GM19240 (cell line): Measurements from ENCODE around the gene ZNF445.
"Not testable (repeated sequence)": the region's sequence is repeated elsewhere in the genome, so short reads cannot be mapped to it uniquely, and the experiment has no call there.

ENCODE experiments used
- DNase-seq: peaks from one replicate; pipeline ENCODE4 v3.0.0; 2011; ENCODE audit warnings: low spot score; ENCODE audit not compliant: insufficient read length

ZNF445 gene

GRCh38 chr3:44476963-44477311 lies 533 bp downstream of the ZNF445 start:
- no peak for DNase-seq

GRCh38 chr3:44476181-44476611 lies 1.3 kb downstream of the ZNF445 start:
- no peak for DNase-seq

DNA sequence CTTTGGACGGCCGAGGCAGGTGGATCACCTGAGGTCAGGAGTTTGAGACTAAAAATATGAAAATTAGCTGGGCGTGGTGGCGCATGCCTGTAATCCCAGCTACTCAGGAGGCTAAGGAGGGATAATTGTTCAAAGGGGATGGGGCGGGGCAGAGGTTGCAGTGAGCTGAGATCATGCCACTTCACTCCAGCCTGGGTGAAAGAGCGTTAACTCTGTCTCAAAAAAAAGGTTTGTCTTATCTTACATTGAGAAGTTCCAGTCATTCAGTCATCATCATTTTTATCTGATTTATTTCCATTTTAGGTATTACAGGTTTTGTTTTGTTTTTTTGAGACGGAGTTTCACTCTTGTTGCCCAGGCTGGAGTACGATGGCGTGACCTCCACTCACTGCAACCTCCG lies 2.6 kb downstream of the ZNF445 start:
- not testable (repeated sequence) for DNase-seq

GRCh38 chr3:44470430-44470829 lies 7.0 kb downstream of the ZNF445 start:
- DNase-seq, result no peak

- no peak for DNase-seq
Observed at GRCh38 chr3:44469914-44470313, 7.6 kb downstream of the ZNF445 start.

- DNase-seq, result no peak
Observed at GRCh38 chr3:44468572-44469520, 8.6 kb downstream of the ZNF445 start.

DNA sequence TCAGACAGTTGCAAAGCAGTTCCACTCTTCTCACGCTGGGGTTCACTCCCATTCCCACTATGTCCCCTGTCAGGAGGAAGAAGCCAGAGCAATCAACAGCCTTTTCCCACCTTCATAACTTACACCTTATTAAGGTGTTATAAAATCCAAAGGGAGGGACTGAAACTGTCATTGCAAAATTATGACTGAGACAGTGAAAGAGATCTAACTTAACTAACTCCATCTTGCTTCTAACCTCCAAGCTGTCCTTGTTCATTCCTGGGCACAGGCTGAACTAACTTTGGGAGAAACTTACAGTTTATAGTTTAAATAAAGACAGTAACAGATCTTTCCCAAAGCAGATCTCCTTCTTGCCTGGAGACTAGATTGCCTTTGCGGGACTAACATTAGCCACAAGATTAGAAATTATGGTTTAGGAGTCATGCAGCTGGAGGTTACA lies 9.4 kb downstream of the ZNF445 start:
- not testable (repeated sequence) for DNase-seq

DNA sequence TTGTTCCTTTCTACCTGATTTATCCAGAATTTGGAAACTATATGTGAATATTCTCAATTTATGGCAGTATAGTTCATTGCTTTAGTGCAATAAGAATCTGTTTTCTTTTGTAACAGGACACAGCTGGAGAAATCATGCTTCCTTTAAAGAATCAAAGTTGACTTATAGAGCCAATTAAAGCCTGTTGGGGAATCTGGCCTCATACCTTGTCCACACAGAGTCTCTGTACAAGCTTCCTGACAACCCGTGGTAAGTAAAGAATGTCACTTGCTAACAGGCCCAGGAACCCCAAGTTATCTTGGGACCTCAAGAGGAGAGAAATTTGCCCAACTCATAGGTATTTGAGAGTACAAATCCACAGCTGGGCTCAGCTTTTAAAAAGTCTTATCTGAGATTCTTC lies 10.2 kb downstream of the ZNF445 start:
- DNase-seq, result no peak

DNA sequence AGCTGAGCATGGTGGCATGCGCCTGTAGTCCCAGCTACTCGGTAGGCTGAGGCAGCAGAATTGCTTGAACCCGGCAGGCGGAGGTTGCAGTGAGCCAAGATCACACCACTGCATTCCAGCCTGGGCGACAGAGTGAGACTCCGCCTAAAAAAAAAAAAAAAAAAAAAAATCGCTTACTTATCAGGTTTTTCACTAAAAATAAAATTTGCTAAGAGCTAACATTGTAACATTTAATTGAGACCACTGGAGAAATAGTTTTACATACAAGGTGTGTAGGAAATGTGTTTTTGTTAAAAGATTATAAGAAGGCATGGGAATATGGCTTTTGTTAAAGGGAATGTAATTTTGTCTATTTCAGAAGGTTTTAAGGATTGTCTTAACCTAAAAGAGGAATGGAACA lies 12.6 kb downstream of the ZNF445 start:
- not testable (repeated sequence) for DNase-seq

- DNase-seq, result no peak
Observed at GRCh38 chr3:44464509-44464908, 13.0 kb downstream of the ZNF445 start.

DNA sequence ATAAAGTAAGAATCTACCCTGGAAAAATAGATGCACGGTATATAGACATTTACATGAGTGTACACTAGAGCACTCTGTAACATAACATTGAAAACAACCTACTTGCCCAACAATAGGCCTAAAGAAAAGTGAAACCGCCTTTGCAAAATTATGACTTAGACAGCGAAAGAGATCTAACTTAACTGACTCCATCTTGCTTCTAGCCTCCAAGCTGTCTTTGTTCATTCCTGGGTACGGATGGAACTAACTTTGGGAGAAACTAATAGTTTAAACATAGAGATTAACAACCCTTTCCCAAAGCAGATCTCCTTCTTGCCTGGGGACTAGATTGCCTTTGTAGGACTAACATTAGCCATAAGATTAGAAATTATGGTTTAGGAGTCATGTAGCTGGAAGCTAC lies 17.4 kb downstream of the ZNF445 start:
- DNase-seq, result not testable (repeated sequence)

GRCh38 chr3:44455318-44455717 lies 22.2 kb downstream of the ZNF445 start:
- no peak for DNase-seq

DNA sequence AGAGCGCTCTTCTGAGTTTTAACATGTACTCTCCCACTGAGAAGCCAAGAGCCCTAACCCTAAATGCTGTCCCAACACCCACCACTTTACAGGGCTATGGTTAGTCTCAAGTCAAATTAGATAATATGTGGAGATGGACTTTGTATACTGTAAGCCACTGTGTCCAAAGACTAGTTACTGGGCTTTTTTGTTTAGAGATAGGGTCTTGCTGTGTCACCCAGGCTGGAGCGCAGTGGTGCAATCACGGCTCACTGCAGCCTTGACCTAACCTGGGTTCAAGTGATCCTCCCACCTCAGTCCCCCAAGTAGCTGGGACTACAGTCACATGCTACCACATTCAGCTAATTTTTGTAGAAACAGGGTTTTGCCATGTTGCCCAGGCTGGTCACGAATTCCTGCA lies 23.2 kb downstream of the ZNF445 start:
- DNase-seq, result no peak

DNA sequence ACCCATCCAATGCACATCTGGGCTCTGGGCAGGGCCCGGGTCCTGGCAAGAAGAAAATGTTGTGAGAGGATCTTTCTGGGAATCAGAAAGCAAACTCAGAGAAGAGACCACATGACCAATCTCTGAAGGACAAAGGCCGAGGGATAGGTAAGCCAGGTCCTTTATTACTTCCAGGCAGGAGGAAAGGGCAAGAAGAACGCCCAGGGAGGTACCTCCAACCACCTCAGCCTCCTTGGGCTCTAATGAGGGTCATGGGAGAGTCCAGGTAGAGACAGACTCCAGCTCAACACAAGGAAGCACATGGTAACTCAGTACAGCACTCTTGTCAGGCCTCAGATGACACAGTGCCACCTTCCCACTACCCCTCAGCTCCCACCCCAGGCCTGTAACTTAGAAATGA lies 26.0 kb downstream of the ZNF445 start:
- DNase-seq, result no peak

DNA sequence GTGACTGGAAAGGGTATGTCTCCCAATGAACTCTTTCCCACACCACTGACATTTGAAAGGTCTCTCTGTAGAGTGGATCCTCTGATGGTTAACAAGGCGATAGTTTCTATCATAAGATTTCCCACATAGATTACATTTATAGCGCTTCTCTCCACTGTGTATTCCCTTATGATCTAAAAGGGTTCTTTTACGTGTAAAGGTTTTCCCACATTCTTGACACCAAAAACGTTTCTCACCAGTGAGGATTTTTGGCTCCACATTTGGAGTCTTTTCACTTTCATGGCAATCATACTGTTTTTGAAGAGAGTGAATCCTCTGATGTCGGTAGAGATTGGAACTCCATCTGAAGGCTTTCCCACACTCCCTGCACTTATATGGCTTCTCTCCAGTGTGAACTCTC lies 30.5 kb downstream of the ZNF445 start:
- DNase-seq, result no peak

GRCh38 chr3:44445786-44446185 lies 31.7 kb downstream of the ZNF445 start:
- DNase-seq, result no peak

DNA sequence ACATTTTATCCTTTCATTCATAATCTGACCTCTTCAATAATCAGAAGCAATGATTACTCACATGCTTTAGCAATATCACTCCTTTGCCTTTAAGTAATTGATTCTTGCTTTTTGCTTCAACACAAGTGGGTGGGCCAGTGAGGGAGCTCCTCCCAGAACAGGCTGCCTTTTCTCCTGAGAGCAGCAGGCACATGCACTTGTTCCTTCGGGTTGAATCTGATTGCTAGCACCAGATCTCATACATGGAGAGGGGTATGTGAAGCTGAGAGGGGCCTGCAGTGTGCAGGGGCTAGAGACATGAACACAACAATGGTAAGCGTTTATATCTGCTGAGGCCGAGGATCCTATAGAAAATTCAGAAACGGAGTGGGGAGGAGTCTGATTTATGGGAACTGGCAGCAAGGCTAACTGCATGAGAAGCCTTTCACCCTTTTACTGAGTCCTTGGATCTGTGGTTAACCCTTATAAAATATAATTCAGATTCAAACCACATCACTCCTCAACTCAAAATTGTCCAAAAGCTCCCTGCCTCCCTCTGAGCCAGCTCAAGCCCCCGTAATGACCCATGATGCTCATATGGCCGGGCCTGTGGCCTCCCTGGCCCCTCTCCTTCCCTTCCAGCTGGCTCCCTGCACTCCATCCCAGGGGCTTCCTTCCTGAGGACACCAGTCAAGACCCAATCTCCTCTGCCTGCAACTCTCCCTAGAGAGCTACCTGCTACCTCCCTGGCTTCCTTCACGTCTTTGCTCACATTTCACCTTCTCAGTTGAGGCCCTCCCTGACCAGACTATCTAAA lies 32.4 kb downstream of the ZNF445 start:
- DNase-seq, result no peak

DNA sequence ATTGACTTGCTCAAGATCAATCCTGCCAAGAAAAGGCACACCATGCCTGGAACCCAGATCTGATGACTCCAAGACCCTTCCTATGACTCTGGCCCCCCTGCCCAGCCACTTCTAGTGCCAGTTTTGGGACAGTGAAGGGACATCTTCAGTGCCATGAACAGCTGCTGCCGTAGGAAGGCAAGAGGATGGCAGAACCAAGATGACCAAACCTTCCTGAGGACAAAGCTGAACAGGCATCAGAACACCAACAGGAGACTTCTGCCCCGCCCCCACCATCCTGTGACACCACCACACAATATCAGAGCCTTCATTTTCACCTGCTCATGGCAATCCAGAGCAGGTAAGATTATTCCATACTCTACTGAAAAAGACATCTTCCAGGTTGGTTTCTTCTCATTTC lies 33.0 kb downstream of the ZNF445 start:
- no peak for DNase-seq

GRCh38 chr3:44442596-44443309 lies 34.7 kb downstream of the ZNF445 start:
- no peak for DNase-seq

- DNase-seq, result peak; percentile 84
Observed at GRCh38 chr3:44439499-44440295, 37.8 kb downstream of the ZNF445 start.

DNA sequence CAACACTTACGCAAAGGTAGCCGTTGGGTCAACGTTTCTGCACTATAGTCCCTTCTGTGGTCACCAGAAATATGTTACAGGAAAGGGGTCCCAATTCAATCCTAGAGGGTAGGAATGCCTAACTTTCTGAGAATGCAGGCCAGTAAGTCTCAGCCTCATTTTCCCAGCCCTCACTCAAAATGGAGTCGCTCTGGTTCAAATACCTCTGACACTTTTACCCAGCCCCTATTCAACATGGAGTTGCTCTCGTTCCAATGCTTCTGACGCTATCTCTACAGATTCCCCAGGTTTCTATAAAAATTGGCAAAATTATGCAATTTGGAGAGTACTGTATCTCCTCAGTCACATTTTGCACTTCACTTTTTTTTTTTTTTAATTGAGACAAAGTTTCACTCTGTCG lies 39.7 kb downstream of the ZNF445 start:
- no peak for DNase-seq
